ENCODE results near the gene MBIP. TPM values are rescaled to one million over a fixed set of nuclear protein-coding genes. Genes with fewer than 3 reads are reported as not detected.

The MBIP gene
- total RNA-seq, 1 donor from 2014 or later: 26.7 TPM

DNA sequence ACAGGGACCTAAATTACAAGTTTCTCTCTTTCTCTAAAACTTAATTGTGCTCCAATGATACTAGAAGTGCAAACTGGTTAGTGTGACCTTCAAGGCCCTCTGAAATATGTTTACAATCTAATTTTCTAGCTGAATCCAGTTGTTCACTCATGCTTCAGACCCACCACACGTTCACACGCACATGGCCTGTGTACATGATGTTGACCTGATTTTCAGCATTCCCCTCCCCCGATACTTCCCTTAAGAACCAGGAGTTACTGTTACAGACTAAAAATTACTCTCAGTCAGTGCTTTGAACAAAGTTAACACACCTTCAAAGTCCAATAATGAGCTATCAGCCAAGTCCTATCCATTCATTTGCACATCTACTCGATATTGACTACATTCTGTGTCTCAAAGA lies 16.5 kb downstream of the MBIP start:
- Mint-ChIP-seq H3K4me3 (ENCODE audit: unreplicated experiment) (no peak overlapping the region), H3K4me1 (ENCODE audit: low read depth, unreplicated experiment) (no peaks in the 10 kb centered on the region), H3K27ac (ENCODE audit: unreplicated experiment) (no peak overlapping the region), H3K36me3 (ENCODE audit: unreplicated experiment) (no peaks in the 10 kb centered on the region), H3K9me3 (ENCODE audit: unreplicated experiment) (no peaks in the 10 kb centered on the region), H3K27me3 (ENCODE audit: unreplicated experiment) (no peaks in the 10 kb centered on the region)
- DNase-seq: no peak
- TF ChIP-seq, protein P1, sequence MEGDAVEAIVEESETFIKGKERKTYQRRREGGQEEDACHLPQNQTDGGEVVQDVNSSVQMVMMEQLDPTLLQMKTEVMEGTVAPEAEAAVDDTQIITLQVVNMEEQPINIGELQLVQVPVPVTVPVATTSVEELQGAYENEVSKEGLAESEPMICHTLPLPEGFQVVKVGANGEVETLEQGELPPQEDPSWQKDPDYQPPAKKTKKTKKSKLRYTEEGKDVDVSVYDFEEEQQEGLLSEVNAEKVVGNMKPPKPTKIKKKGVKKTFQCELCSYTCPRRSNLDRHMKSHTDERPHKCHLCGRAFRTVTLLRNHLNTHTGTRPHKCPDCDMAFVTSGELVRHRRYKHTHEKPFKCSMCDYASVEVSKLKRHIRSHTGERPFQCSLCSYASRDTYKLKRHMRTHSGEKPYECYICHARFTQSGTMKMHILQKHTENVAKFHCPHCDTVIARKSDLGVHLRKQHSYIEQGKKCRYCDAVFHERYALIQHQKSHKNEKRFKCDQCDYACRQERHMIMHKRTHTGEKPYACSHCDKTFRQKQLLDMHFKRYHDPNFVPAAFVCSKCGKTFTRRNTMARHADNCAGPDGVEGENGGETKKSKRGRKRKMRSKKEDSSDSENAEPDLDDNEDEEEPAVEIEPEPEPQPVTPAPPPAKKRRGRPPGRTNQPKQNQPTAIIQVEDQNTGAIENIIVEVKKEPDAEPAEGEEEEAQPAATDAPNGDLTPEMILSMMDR (IDR thresholded peaks at IDR 0.05; ENCODE audit: partially characterized antibody, unreplicated experiment): no peak

DNA sequence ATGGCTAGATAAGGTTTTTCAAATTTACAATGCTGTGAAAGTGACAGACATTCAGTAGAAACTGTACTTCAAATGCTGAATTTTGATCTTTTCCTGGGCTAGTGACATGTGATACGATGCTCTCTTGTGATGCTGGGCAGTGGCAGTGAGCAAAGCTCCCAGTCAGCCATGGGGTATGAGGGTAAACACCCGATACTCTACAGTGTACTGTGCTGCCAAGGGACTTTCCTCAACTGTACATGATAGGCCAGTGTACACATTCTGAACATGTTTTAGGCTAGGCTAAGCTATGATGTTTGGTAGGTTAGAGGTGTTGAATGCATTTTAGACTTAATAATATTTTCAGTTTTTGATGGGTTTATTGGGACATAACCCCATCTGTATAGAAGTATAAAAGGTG lies 17.6 kb downstream of the MBIP start:
- TF ChIP-seq, protein P1 (IDR thresholded peaks at IDR 0.05; ENCODE audit: partially characterized antibody, unreplicated experiment): no peak
- H3K9me3 Mint-ChIP-seq (ENCODE audit: unreplicated experiment): no peaks in the 10 kb centered on the region
- DNase-seq: no peak
- H3K27me3 Mint-ChIP-seq (ENCODE audit: unreplicated experiment): no peaks in the 10 kb centered on the region
- no peaks in the 10 kb centered on the region for H3K4me1 Mint-ChIP-seq (ENCODE audit: low read depth, unreplicated experiment)
- no peak overlapping the region for H3K27ac Mint-ChIP-seq (ENCODE audit: unreplicated experiment)
- H3K36me3 Mint-ChIP-seq (ENCODE audit: unreplicated experiment): no peaks in the 10 kb centered on the region
- H3K4me3 Mint-ChIP-seq (ENCODE audit: unreplicated experiment): no peak overlapping the region

DNA sequence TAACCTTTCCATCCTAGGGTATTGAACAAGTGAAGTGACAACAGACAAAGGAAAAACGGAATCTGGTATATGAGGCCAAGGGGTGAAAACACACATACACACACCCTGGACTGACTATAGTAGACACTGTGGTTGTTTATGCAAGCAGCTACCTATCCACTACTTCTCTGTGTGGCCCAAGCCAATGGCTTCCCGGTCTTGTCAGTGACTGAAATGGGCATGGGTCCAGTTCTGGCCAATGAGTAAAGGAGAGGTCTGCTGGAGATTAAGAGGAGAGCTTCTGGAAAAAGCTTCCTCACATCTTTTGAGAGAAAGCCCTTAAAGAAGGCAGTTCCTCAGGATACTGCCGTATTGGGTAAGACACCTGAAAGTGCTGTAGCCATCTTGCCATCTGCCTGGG lies 19.3 kb downstream of the MBIP start:
- no peak overlapping the region for H3K27ac Mint-ChIP-seq (ENCODE audit: unreplicated experiment)
- H3K27me3 Mint-ChIP-seq (ENCODE audit: unreplicated experiment): no peaks in the 10 kb centered on the region
- H3K4me3 Mint-ChIP-seq (ENCODE audit: unreplicated experiment): no peak overlapping the region
- H3K4me1 Mint-ChIP-seq (ENCODE audit: low read depth, unreplicated experiment): no peaks in the 10 kb centered on the region
- TF ChIP-seq, protein P1 (IDR thresholded peaks at IDR 0.05; ENCODE audit: partially characterized antibody, unreplicated experiment): no peak
- H3K36me3 Mint-ChIP-seq (ENCODE audit: unreplicated experiment): no peaks in the 10 kb centered on the region
- DNase-seq: no peak
- no peaks in the 10 kb centered on the region for H3K9me3 Mint-ChIP-seq (ENCODE audit: unreplicated experiment)

DNA sequence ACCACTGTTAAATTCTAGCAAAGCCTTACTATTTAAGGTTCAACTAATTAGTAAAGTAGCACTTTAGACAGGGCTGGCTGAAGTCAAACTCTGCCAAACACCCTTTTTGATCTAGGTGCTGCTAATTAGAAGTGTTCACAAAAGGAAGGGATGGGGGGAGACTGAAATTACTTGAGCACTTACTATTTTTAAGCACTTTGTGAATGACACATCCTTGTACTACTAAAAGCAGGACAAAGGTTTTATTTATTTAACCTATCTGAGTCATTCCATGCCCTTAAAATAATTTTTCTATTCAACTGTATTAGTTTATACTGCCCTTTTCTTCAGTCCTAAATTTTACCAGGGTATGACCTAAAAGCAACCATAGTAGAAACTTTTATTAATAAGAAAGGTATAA lies 20.1 kb downstream of the MBIP start:
- TF ChIP-seq, protein P1 (IDR thresholded peaks at IDR 0.05; ENCODE audit: partially characterized antibody, unreplicated experiment): no peak
- no peak overlapping the region for H3K27ac Mint-ChIP-seq (ENCODE audit: unreplicated experiment)
- H3K4me1 Mint-ChIP-seq (ENCODE audit: low read depth, unreplicated experiment): no peaks in the 10 kb centered on the region
- DNase-seq: no peak
- H3K36me3 Mint-ChIP-seq (ENCODE audit: unreplicated experiment): no peaks in the 10 kb centered on the region
- H3K27me3 Mint-ChIP-seq (ENCODE audit: unreplicated experiment): no peaks in the 10 kb centered on the region
- no peak overlapping the region for H3K4me3 Mint-ChIP-seq (ENCODE audit: unreplicated experiment)
- H3K9me3 Mint-ChIP-seq (ENCODE audit: unreplicated experiment): no peaks in the 10 kb centered on the region

DNA sequence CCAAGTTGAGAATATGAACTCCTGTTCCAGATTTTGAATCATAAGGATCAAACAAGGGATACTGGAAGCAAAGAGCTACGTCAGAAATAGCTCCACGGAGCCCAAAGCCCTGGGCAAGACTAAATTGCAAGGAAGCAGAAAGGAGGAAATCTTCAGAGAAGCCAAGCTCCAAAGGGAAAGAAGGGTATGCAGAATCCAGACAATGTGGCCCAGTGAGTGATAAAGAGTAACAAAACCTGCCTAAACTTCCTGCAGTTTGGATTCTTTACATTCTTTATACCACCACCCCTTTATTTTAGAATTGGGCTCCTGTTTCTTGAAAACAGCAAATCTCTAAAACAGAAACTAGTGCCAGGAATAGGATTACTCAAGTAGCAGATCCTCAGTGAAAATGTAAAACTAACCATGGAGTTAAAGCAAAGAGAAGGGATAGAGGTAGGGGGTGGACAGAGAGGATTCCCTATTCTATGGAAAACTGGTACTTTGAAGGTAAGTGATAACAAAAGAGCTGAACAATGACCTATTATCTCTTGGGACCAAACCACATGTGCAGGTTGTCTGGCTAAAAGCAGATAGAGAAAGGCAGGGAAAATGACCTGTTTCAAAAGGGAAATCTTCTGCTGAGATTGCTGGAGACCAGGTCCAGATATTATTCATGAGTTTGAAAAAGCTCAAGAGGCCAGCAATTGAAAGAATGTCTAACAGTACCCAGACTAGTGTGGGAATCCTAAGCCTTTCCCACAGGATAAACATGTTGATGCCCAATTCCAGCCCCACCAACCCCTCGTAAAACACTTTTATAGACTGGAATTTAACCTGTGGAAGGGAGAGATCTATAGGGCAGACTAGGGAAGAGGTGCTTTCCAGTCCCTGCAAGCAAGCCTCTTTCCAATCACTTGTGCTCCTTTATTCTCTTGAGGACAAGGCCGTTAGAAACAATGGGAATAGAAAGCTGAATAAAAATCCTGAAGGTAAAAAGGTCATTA lies 24.5 kb downstream of the MBIP start:
- TF ChIP-seq, protein P1 (IDR thresholded peaks at IDR 0.05; ENCODE audit: partially characterized antibody, unreplicated experiment): no peak
- Mint-ChIP-seq H3K4me1 (ENCODE audit: low read depth, unreplicated experiment) (no peaks in the 10 kb centered on the region), H3K4me3 (ENCODE audit: unreplicated experiment) (no peak overlapping the region), H3K9me3 (ENCODE audit: unreplicated experiment) (no peaks in the 10 kb centered on the region), H3K36me3 (ENCODE audit: unreplicated experiment) (no peaks in the 10 kb centered on the region), H3K27ac (ENCODE audit: unreplicated experiment) (no peak overlapping the region), H3K27me3 (ENCODE audit: unreplicated experiment) (no peaks in the 10 kb centered on the region)
- no peak for DNase-seq
